ENCODE data around the gene DEAF1. TPM values are rescaled to one million over a fixed set of nuclear protein-coding genes. Genes with fewer than 3 reads are reported as not detected.
A peak's percentile ranks its signal among the peaks of the same experiment; 100 is the strongest.

Gene DEAF1
- total and polyA plus RNA-seq, 2 donors (not counting 3 experiments of a cell fraction or from before 2014, with no cell fraction given) = 43.6 to 55.7 TPM

GRCh38 chr11:616320-617198, 78.5 kb downstream of the DEAF1 start:
- Histone ChIP-seq H3K9me3 (replicated peaks; ENCODE audit: control insufficient read depth, insufficient read depth, low read length) (no peaks in the 10 kb centered on the region), H3K4me2 (ENCODE audit: insufficient read depth, low read length) (peak overlapping the region; percentile 22), H4K20me1 (replicated peaks; ENCODE audit: control insufficient read depth, extremely low read depth, insufficient read depth, low read length) (no peaks in the 10 kb centered on the region), H3K4me1 (ENCODE audit: control insufficient read depth, extremely low read depth, insufficient read depth, low read length) (peaks cover 6% of the 10 kb centered on the region), H3K4me3 (replicated peaks in 1 of 3; ENCODE audit: insufficient read depth in 1 of 3, low read depth in 1 of 3, low read length in 3 of 3) (peak overlapping the region in 1 of 3 experiments; percentile 77), H3K9me1 (replicated peaks; ENCODE audit: control insufficient read depth, extremely low read depth, insufficient read depth, low read length) (no peaks in the 10 kb centered on the region), H3K27ac (ENCODE audit: insufficient read depth, low read depth, low read length) (no peak overlapping the region), H2AFZ (ENCODE audit: low read depth, low read length) (no peak overlapping the region), H3K79me2 (ENCODE audit: control insufficient read depth, insufficient read depth, low read length) (no peaks in the 10 kb centered on the region), H3K36me3 (ENCODE audit: control insufficient read depth in 2 of 2, extremely low read depth in 1 of 2, insufficient read depth in 2 of 2, low read length in 2 of 2) (peaks cover 3 to 16% of the 10 kb centered on the region in 2 experiments), H3K9ac (replicated peaks; ENCODE audit: extremely low read depth, insufficient read depth, low read length) (no peak overlapping the region), H3K27me3 (ENCODE audit: control insufficient read depth in 2 of 2, insufficient read depth in 2 of 2, low read length in 2 of 2) (no peaks in the 10 kb centered on the region)
- ChIA-PET POLR2A (no interaction called here), CTCF (no interaction called here)
- intact Hi-C loops (cut with micrococcal nuclease) = no loop called here
- DNase-seq (ENCODE audit: low read depth, low spot score) = no peak
- no peak for FAIRE-seq
- dilution Hi-C loops (cut with MboI; ENCODE audit: extremely low pct_ligation_motif_present, low sequenced_read_pairs) = no loop called here
- BruUV-seq (replicated peaks) = no TSS peak
- no peak for TF ChIP-seq JUN (IDR thresholded peaks at IDR 0.05; ENCODE audit: borderline replicate concordance, insufficient read depth, insufficient read length, low read depth)
- no peak for TF ChIP-seq FOS (IDR thresholded peaks at IDR 0.05; ENCODE audit: borderline replicate concordance, insufficient read depth, low read length)
- TF ChIP-seq POLR2A (IDR thresholded peaks at IDR 0.05; ENCODE audit: low read depth, low read length) = no peak
- TF ChIP-seq GATA2 (IDR thresholded peaks at IDR 0.05; ENCODE audit: insufficient read depth, insufficient read length, low read depth, low read length) = no peak
- TF ChIP-seq, protein P1, sequence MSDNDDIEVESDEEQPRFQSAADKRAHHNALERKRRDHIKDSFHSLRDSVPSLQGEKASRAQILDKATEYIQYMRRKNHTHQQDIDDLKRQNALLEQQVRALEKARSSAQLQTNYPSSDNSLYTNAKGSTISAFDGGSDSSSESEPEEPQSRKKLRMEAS (IDR thresholded peaks at IDR 0.05; ENCODE audit: insufficient read depth, insufficient read length) = no peak
- TF ChIP-seq CTCF (IDR thresholded peaks at IDR 0.05; ENCODE audit: extremely low read depth in 1 of 2, insufficient read depth in 1 of 2, low read depth in 1 of 2, low read length in 2 of 2) = no peak
- no peak for TF ChIP-seq POLR2AphosphoS5 (IDR thresholded peaks at IDR 0.05; ENCODE audit: insufficient read depth, low read depth, low read length)
- no peak for TF ChIP-seq EZH2 (IDR thresholded peaks at IDR 0.05; ENCODE audit: borderline replicate concordance, low read depth, low read length, severe bottlenecking)
- TF ChIP-seq MYC (IDR thresholded peaks at IDR 0.05; ENCODE audit: low read depth, low read length) = no peak

Data from endothelial cell of umbilical vein (primary cell).